ENCODE results near the gene ZSWIM3. TPM values are rescaled to one million over a fixed set of nuclear protein-coding genes. Genes with fewer than 3 reads are reported as not detected.

Gene ZSWIM3
- total RNA-seq, 1 experiment from 2014 or later = 6.4 TPM

GRCh38 chr20:45863543-45864470, 6.4 kb downstream of the ZSWIM3 start:
- Mint-ChIP-seq H3K4me1 (ENCODE audit: low read depth, unreplicated experiment) (peaks cover 24% of the 10 kb centered on the region), H3K9me3 (ENCODE audit: unreplicated experiment) (no peaks in the 10 kb centered on the region), H3K36me3 (ENCODE audit: insufficient read depth, unreplicated experiment) (peaks cover 6% of the 10 kb centered on the region), H3K27ac (ENCODE audit: unreplicated experiment) (no peak overlapping the region), H3K27me3 (ENCODE audit: insufficient read depth, unreplicated experiment) (no peaks in the 10 kb centered on the region), H3K4me3 (ENCODE audit: unreplicated experiment) (no peak overlapping the region)
- no peak for DNase-seq
- Histone ChIP-seq H3K27me3 (replicated peaks; ENCODE audit: control insufficient read depth, insufficient read depth, low read length) (no peaks in the 10 kb centered on the region), H3K4me3 (ENCODE audit: low read depth, low read length) (no peak overlapping the region), H3K4me1 (peaks cover 20% of the 10 kb centered on the region), H3K9me3 (no peaks in the 10 kb centered on the region), H3K36me3 (ENCODE audit: control insufficient read depth, insufficient read depth, low read length) (no peaks in the 10 kb centered on the region)
- intact Hi-C loops (cut with micrococcal nuclease; ENCODE audit: unreplicated experiment) = no loop called here
- no peak for TF ChIP-seq CTCF (IDR thresholded peaks at IDR 0.05; ENCODE audit: insufficient read depth in 1 of 2, low read depth in 1 of 2, low read length in 1 of 2, severe bottlenecking in 1 of 2, unreplicated experiment in 1 of 2)
- BruUV-seq (replicated peaks) = no TSS peak
- ChIA-PET POLR2A (interaction anchor here (0.7 to 1.6 kb wide), 3 partner anchors 17 to 71 kb away, joined by 5 to 6 read pairs (median 5); partner anchors contain the start of gene ZSWIM1), CTCF (interaction anchor here (0.9 kb wide), 2 partner anchors 26 to 70 kb away, joined by 3 read pairs; no protein-coding TSS in a partner anchor)

GRCh38 chr20:45866454-45866853, 9.0 kb downstream of the ZSWIM3 start:
- DNase-seq = no peak
- peaks cover 17% of the 10 kb centered on the region for H3K4me1 ChIP-seq
- intact Hi-C loops (cut with micrococcal nuclease; ENCODE audit: unreplicated experiment) = no loop called here
- no TSS peak for BruUV-seq (replicated peaks)
- no peaks in the 10 kb centered on the region for H3K9me3 Mint-ChIP-seq (ENCODE audit: unreplicated experiment)
- no peaks in the 10 kb centered on the region for H3K27me3 Mint-ChIP-seq (ENCODE audit: insufficient read depth, unreplicated experiment)
- no peak overlapping the region for H3K27ac Mint-ChIP-seq (ENCODE audit: unreplicated experiment)
- no peaks in the 10 kb centered on the region for H3K9me3 ChIP-seq
- H3K4me3 ChIP-seq (ENCODE audit: low read depth, low read length) = no peak overlapping the region
- H3K36me3 ChIP-seq (ENCODE audit: control insufficient read depth, insufficient read depth, low read length) = no peaks in the 10 kb centered on the region
- H3K4me1 Mint-ChIP-seq (ENCODE audit: low read depth, unreplicated experiment) = peaks cover 13% of the 10 kb centered on the region
- no peaks in the 10 kb centered on the region for H3K27me3 ChIP-seq (replicated peaks; ENCODE audit: control insufficient read depth, insufficient read depth, low read length)
- no peak overlapping the region for H3K4me3 Mint-ChIP-seq (ENCODE audit: unreplicated experiment)
- ChIA-PET POLR2A (no interaction called here), CTCF (no interaction called here)
- peaks cover 6% of the 10 kb centered on the region for H3K36me3 Mint-ChIP-seq (ENCODE audit: insufficient read depth, unreplicated experiment)
- no peak for TF ChIP-seq CTCF (IDR thresholded peaks at IDR 0.05; ENCODE audit: insufficient read depth in 1 of 2, low read depth in 1 of 2, low read length in 1 of 2, severe bottlenecking in 1 of 2, unreplicated experiment in 1 of 2)

GRCh38 chr20:45867136-45867818, 9.9 kb downstream of the ZSWIM3 start:
- no peak overlapping the region for H3K27ac Mint-ChIP-seq (ENCODE audit: unreplicated experiment)

More at GRCh38 chr20:45867136-45867818, 9.9 kb downstream of the ZSWIM3 start:
- H3K27me3 Mint-ChIP-seq (ENCODE audit: insufficient read depth, unreplicated experiment) = no peaks in the 10 kb centered on the region
- no peak for TF ChIP-seq CTCF (IDR thresholded peaks at IDR 0.05; ENCODE audit: insufficient read depth in 1 of 2, low read depth in 1 of 2, low read length in 1 of 2, severe bottlenecking in 1 of 2, unreplicated experiment in 1 of 2)
- Histone ChIP-seq H3K4me3 (ENCODE audit: low read depth, low read length) (no peak overlapping the region), H3K9me3 (no peaks in the 10 kb centered on the region), H3K27me3 (replicated peaks; ENCODE audit: control insufficient read depth, insufficient read depth, low read length) (no peaks in the 10 kb centered on the region), H3K4me1 (peaks cover 16% of the 10 kb centered on the region), H3K36me3 (ENCODE audit: control insufficient read depth, insufficient read depth, low read length) (no peaks in the 10 kb centered on the region)
- CTCF ChIA-PET = no interaction called here
- H3K9me3 Mint-ChIP-seq (ENCODE audit: unreplicated experiment) = no peaks in the 10 kb centered on the region
- peaks cover 6% of the 10 kb centered on the region for H3K36me3 Mint-ChIP-seq (ENCODE audit: insufficient read depth, unreplicated experiment)
- no peak overlapping the region for H3K4me3 Mint-ChIP-seq (ENCODE audit: unreplicated experiment)
- intact Hi-C loops (cut with micrococcal nuclease; ENCODE audit: unreplicated experiment) = no loop called here
- POLR2A ChIA-PET = interaction anchor here (0.6 kb wide), 1 partner anchor 68 kb away, joined by 12 read pairs; no protein-coding TSS in a partner anchor
- peaks cover 14% of the 10 kb centered on the region for H3K4me1 Mint-ChIP-seq (ENCODE audit: low read depth, unreplicated experiment)
- DNase-seq = no peak
- no TSS peak for BruUV-seq (replicated peaks)
